ENCODE data around the gene RNF181. TPM values are rescaled to one million over a fixed set of nuclear protein-coding genes. Genes with fewer than 3 reads are reported as not detected.
"Not testable (repeated sequence)": the region's sequence is repeated elsewhere in the genome, so short reads cannot be mapped to it uniquely, and the experiment has no call there.

RNF181 gene
- polyA plus RNA-seq, 1 donor (not counting 4 experiments of a cell fraction or from before 2014, with no cell fraction given): 264 TPM

DNA sequence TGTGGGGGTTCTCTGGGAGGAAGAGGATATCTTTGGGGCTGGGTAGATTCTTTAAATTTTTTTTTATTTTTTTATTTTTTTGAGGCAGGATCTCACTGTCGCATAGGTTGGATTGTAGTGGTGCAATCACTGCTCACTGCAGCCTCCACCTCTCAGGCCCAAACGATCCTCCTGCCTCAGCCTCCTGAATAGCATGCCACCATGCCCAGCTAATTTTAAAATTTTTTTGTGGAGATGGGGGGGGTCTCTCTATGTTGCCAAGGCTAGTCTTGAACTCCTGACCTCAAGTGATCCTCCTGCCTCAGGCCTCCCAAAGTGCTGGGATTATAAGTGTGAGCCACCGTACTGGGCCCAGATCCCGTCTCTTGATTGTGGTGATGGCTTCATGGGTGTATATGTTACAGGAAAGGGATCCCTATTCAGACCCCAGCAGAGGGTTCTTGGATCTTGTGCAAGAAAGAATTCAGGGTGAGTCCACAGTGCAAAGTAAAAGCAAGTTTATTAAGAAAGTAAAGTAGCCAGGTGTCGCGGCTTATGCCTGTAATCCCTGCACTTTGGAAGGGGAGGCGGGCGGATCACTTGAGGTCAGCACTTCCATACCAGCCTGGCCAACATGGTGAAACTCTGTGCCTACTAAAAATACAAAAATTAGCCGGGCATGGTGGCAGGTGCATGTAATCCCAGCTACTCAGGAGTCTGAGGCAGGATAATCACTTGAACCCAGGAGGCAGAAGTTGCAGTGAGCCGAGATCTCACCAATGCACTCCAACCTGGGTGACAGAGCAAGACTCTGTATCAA is 18.4 kb downstream of the RNF181 start:
- peaks cover 1 to 11% of the 10 kb centered on the region in 2 experiments for H3K36me3 ChIP-seq (ENCODE audit: control insufficient read depth in 2 of 2, extremely low read depth in 1 of 2, insufficient read depth in 2 of 2, low read length in 2 of 2)
- H3K4me3 ChIP-seq (ENCODE audit: control insufficient read depth in 2 of 3, extremely low read depth in 1 of 3, insufficient read depth in 2 of 3, low read depth in 1 of 3, low read length in 3 of 3): no peak overlapping the region
- H3K4me1 ChIP-seq (ENCODE audit: control insufficient read depth, extremely low read depth, insufficient read depth, low read length): peaks cover 12% of the 10 kb centered on the region
- H3K4me2 ChIP-seq (ENCODE audit: control insufficient read depth, extremely low read depth, insufficient read depth, low read depth, low read length): no peak overlapping the region
- H3K79me2 ChIP-seq (ENCODE audit: control insufficient read depth, insufficient read depth, low read length): peaks cover 42% of the 10 kb centered on the region
- DNase-seq (ENCODE audit: low read depth, low spot score) (no peak), FAIRE-seq (no peak)
- no peak overlapping the region for H3K9ac ChIP-seq (ENCODE audit: control insufficient read depth, extremely low read depth, insufficient read depth, low read length)
- H2AFZ ChIP-seq (ENCODE audit: control insufficient read depth, low read length): no peak overlapping the region
- dilution Hi-C loops (cut with MboI; ENCODE audit: extremely low pct_ligation_motif_present, low sequenced_read_pairs): no loop called here
- no peaks in the 10 kb centered on the region for H4K20me1 ChIP-seq (ENCODE audit: control insufficient read depth, extremely low read depth, insufficient read depth, low read length)
- H3K27me3 ChIP-seq (ENCODE audit: control insufficient read depth, extremely low read depth, insufficient read depth, low read length): no peaks in the 10 kb centered on the region
- no peak for TF ChIP-seq EZH2 (IDR thresholded peaks at IDR 0.05; ENCODE audit: low read length)
- TF ChIP-seq, protein P1, sequence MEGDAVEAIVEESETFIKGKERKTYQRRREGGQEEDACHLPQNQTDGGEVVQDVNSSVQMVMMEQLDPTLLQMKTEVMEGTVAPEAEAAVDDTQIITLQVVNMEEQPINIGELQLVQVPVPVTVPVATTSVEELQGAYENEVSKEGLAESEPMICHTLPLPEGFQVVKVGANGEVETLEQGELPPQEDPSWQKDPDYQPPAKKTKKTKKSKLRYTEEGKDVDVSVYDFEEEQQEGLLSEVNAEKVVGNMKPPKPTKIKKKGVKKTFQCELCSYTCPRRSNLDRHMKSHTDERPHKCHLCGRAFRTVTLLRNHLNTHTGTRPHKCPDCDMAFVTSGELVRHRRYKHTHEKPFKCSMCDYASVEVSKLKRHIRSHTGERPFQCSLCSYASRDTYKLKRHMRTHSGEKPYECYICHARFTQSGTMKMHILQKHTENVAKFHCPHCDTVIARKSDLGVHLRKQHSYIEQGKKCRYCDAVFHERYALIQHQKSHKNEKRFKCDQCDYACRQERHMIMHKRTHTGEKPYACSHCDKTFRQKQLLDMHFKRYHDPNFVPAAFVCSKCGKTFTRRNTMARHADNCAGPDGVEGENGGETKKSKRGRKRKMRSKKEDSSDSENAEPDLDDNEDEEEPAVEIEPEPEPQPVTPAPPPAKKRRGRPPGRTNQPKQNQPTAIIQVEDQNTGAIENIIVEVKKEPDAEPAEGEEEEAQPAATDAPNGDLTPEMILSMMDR (optimal IDR thresholded peaks at IDR 0.05 in 1 of 3, IDR thresholded peaks at IDR 0.05 in 1 of 3, conservative IDR thresholded peaks at IDR 0.05 in 1 of 3; ENCODE audit: extremely low read depth in 1 of 3, insufficient read depth in 2 of 3, low read length in 3 of 3): no peak
- no peaks in the 10 kb centered on the region for H3K9me1 ChIP-seq (ENCODE audit: control insufficient read depth, extremely low read depth, insufficient read depth, low read length)
- no peak overlapping the region for H3K27ac ChIP-seq (ENCODE audit: control insufficient read depth, insufficient read depth, low read length)
- no peaks in the 10 kb centered on the region for H3K9me3 ChIP-seq (ENCODE audit: control insufficient read depth, low read depth, low read length)

DNA sequence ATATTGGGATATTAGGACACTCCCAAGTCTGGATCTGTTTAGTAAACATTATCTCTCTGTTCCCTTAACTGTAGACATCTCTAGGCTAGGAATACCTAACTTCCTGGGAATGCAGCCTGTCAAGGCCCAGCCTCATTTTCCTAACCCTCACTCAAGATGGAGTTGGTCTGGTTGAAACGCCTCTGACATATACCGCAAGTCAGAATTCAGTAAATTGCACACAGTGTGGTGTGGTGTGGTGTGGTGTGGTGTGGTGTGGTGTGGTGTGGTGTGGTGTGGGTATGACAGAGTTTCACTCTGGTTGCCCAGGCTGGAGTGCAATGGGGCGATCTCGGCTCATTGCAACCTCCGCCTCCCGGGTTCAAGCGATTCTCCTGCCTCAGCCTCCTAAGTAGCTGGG is 19.2 kb downstream of the RNF181 start:
- H3K9ac ChIP-seq (ENCODE audit: control insufficient read depth, extremely low read depth, insufficient read depth, low read length); H3K27me3 ChIP-seq (ENCODE audit: control insufficient read depth, extremely low read depth, insufficient read depth, low read length); H3K9me1 ChIP-seq (ENCODE audit: control insufficient read depth, extremely low read depth, insufficient read depth, low read length); H4K20me1 ChIP-seq (ENCODE audit: control insufficient read depth, extremely low read depth, insufficient read depth, low read length); H3K27ac ChIP-seq (ENCODE audit: control insufficient read depth, insufficient read depth, low read length); H3K4me3 ChIP-seq (ENCODE audit: control insufficient read depth in 2 of 3, extremely low read depth in 1 of 3, insufficient read depth in 2 of 3, low read depth in 1 of 3, low read length in 3 of 3); H3K9me3 ChIP-seq (ENCODE audit: control insufficient read depth, low read depth, low read length); H3K4me2 ChIP-seq (ENCODE audit: control insufficient read depth, extremely low read depth, insufficient read depth, low read depth, low read length); DNase-seq (ENCODE audit: low read depth, low spot score); dilution Hi-C loops (cut with MboI; ENCODE audit: extremely low pct_ligation_motif_present, low sequenced_read_pairs); FAIRE-seq; H2AFZ ChIP-seq (ENCODE audit: control insufficient read depth, low read length): not testable (repeated sequence)
- Histone ChIP-seq H3K79me2 (ENCODE audit: control insufficient read depth, insufficient read depth, low read length) (peaks cover 47% of the 10 kb centered on the region), H3K36me3 (ENCODE audit: control insufficient read depth in 2 of 2, extremely low read depth in 1 of 2, insufficient read depth in 2 of 2, low read length in 2 of 2) (peaks cover 0 to 11% of the 10 kb centered on the region in 2 experiments), H3K4me1 (ENCODE audit: control insufficient read depth, extremely low read depth, insufficient read depth, low read length) (peaks cover 18% of the 10 kb centered on the region)

- no peak overlapping the region for H3K9ac ChIP-seq (ENCODE audit: control insufficient read depth, extremely low read depth, insufficient read depth, low read length)
- no peak overlapping the region for H3K4me3 ChIP-seq (ENCODE audit: control insufficient read depth in 2 of 3, extremely low read depth in 1 of 3, insufficient read depth in 2 of 3, low read depth in 1 of 3, low read length in 3 of 3)
- no peak overlapping the region for H3K4me2 ChIP-seq (ENCODE audit: control insufficient read depth, extremely low read depth, insufficient read depth, low read depth, low read length)
- no peak for TF ChIP-seq EZH2 (IDR thresholded peaks at IDR 0.05; ENCODE audit: low read length)
- TF ChIP-seq, protein P1 (optimal IDR thresholded peaks at IDR 0.05 in 1 of 3, IDR thresholded peaks at IDR 0.05 in 1 of 3, conservative IDR thresholded peaks at IDR 0.05 in 1 of 3; ENCODE audit: extremely low read depth in 1 of 3, insufficient read depth in 2 of 3, low read length in 3 of 3): no peak
- H4K20me1 ChIP-seq (ENCODE audit: control insufficient read depth, extremely low read depth, insufficient read depth, low read length): no peaks in the 10 kb centered on the region
- dilution Hi-C loops (cut with MboI; ENCODE audit: extremely low pct_ligation_motif_present, low sequenced_read_pairs): no loop called here
- no peaks in the 10 kb centered on the region for H3K9me1 ChIP-seq (ENCODE audit: control insufficient read depth, extremely low read depth, insufficient read depth, low read length)
- H3K27me3 ChIP-seq (ENCODE audit: control insufficient read depth, extremely low read depth, insufficient read depth, low read length): no peaks in the 10 kb centered on the region
- peaks cover 18% of the 10 kb centered on the region for H3K4me1 ChIP-seq (ENCODE audit: control insufficient read depth, extremely low read depth, insufficient read depth, low read length)
- FAIRE-seq: no peak
- no peaks in the 10 kb centered on the region for H3K9me3 ChIP-seq (ENCODE audit: control insufficient read depth, low read depth, low read length)
- DNase-seq (ENCODE audit: low read depth, low spot score): no peak
- H2AFZ ChIP-seq (ENCODE audit: control insufficient read depth, low read length): no peak overlapping the region
- peaks cover 46% of the 10 kb centered on the region for H3K79me2 ChIP-seq (ENCODE audit: control insufficient read depth, insufficient read depth, low read length)
- H3K36me3 ChIP-seq (ENCODE audit: control insufficient read depth in 2 of 2, extremely low read depth in 1 of 2, insufficient read depth in 2 of 2, low read length in 2 of 2): peaks cover 0 to 11% of the 10 kb centered on the region in 2 experiments
- no peak overlapping the region for H3K27ac ChIP-seq (ENCODE audit: control insufficient read depth, insufficient read depth, low read length)
Observed at GRCh38 chr2:85615413-85615728, 19.8 kb downstream of the RNF181 start.

DNA sequence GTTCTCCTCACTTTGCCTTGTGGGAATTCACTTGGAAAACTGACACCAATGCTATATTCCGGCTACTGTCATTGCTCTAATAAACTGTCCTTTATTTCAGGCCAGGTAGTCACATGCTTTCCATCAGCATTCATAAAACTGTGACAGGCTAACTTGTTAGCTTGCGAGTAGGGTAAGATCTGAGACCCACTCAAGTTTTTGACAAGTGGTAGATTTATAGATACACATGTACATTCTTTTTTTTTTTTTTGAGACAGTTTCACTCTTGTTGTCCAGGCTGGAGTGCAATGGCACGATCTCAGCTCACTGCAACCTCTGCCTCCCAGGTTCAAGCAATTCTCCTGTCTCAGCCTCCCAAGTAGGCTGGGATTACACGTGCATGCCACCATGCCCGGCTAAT is 22.2 kb downstream of the RNF181 start:
- H3K27me3 ChIP-seq (ENCODE audit: control insufficient read depth, extremely low read depth, insufficient read depth, low read length); H3K9me1 ChIP-seq (ENCODE audit: control insufficient read depth, extremely low read depth, insufficient read depth, low read length); DNase-seq (ENCODE audit: low read depth, low spot score); H2AFZ ChIP-seq (ENCODE audit: control insufficient read depth, low read length); H3K9ac ChIP-seq (ENCODE audit: control insufficient read depth, extremely low read depth, insufficient read depth, low read length); dilution Hi-C loops (cut with MboI; ENCODE audit: extremely low pct_ligation_motif_present, low sequenced_read_pairs); H3K4me3 ChIP-seq (ENCODE audit: control insufficient read depth in 2 of 3, extremely low read depth in 1 of 3, insufficient read depth in 2 of 3, low read depth in 1 of 3, low read length in 3 of 3); H4K20me1 ChIP-seq (ENCODE audit: control insufficient read depth, extremely low read depth, insufficient read depth, low read length); H3K9me3 ChIP-seq (ENCODE audit: control insufficient read depth, low read depth, low read length); H3K27ac ChIP-seq (ENCODE audit: control insufficient read depth, insufficient read depth, low read length); FAIRE-seq: not testable (repeated sequence)
- peak overlapping the region; percentile 81 for H3K4me2 ChIP-seq (ENCODE audit: control insufficient read depth, extremely low read depth, insufficient read depth, low read depth, low read length)
- H3K36me3 ChIP-seq (ENCODE audit: control insufficient read depth in 2 of 2, extremely low read depth in 1 of 2, insufficient read depth in 2 of 2, low read length in 2 of 2): peaks cover 5 to 18% of the 10 kb centered on the region in 2 experiments
- peaks cover 43% of the 10 kb centered on the region for H3K79me2 ChIP-seq (ENCODE audit: control insufficient read depth, insufficient read depth, low read length)
- peaks cover 16% of the 10 kb centered on the region for H3K4me1 ChIP-seq (ENCODE audit: control insufficient read depth, extremely low read depth, insufficient read depth, low read length)
